ENCODE measurements around the gene DHX8.

The DHX8 gene

GRCh38 chr17:43574896-43575525, 91.2 kb downstream of the DHX8 start:
- no peak for DNase-seq (ENCODE audit: low read depth)
